Effector memory CD4-positive, alpha-beta T cell (primary cell): ENCODE results near the gene ATP6AP1.

ENCODE experiments used
- DNase-seq, 3 donors: peaks; one replicate each; pipeline ENCODE4 v3.0.0-alpha.2; 2020
- H3K27ac ChIP-seq: 2 replicates; pipeline ENCODE4 v1.7.0; 2013; ENCODE audit warnings: mild to moderate bottlenecking, low read length, moderate library complexity; ENCODE audit not compliant: insufficient read depth, poor library complexity, severe bottlenecking
- H3K27me3 ChIP-seq: replicated peaks from 2 replicates; pipeline ENCODE4 v1.7.0; 2013; ENCODE audit warnings: mild to moderate bottlenecking, low read length; ENCODE audit not compliant: insufficient read depth, control insufficient read depth, poor library complexity, severe bottlenecking
- H3K36me3 ChIP-seq: 2 replicates; pipeline ENCODE4 v1.7.0; 2013; ENCODE audit warnings: mild to moderate bottlenecking, low read length, moderate library complexity; ENCODE audit not compliant: control insufficient read depth, insufficient read depth
- H3K4me1 ChIP-seq: 2 replicates; pipeline ENCODE4 v1.7.0; 2013; ENCODE audit warnings: low read length, mild to moderate bottlenecking; ENCODE audit not compliant: control insufficient read depth, insufficient read depth, poor library complexity, severe bottlenecking
- H3K4me3 ChIP-seq: 2 replicates; pipeline ENCODE4 v1.7.0; 2013; ENCODE audit warnings: low read length, low read depth, mild to moderate bottlenecking; ENCODE audit not compliant: insufficient read depth, poor library complexity, severe bottlenecking
- H3K9me3 ChIP-seq: 2 replicates; pipeline ENCODE4 v1.7.0; 2013; ENCODE audit warnings: mild to moderate bottlenecking, low read length, moderate library complexity; ENCODE audit not compliant: control insufficient read depth

The ATP6AP1 gene

DNA sequence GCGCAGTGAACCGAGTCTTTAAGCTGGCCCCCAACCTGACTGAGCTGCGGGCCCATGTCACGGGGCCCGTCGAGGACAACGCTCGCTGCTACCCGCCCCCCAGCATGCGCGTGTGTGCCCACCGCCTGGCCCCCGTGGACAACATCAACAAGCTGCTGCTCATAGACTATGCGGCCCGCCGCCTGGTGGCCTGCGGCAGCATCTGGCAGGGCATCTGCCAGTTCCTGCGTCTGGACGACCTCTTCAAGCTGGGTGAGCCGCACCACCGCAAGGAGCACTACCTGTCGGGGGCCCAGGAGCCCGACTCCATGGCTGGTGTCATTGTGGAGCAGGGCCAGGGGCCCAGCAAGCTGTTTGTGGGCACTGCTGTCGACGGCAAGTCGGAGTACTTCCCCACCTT, 31.8 kb downstream of the ATP6AP1 start:
- no peak for DNase-seq
- peaks cover 3% of the 10 kb centered on the region for H3K36me3 ChIP-seq
- no peak overlapping the region for H3K4me3 ChIP-seq
- H3K4me1 ChIP-seq: peaks cover 4% of the 10 kb centered on the region
- H3K27ac ChIP-seq: no peak overlapping the region
- H3K9me3 ChIP-seq: no peaks in the 10 kb centered on the region
- H3K27me3 ChIP-seq: no peaks in the 10 kb centered on the region

DNA sequence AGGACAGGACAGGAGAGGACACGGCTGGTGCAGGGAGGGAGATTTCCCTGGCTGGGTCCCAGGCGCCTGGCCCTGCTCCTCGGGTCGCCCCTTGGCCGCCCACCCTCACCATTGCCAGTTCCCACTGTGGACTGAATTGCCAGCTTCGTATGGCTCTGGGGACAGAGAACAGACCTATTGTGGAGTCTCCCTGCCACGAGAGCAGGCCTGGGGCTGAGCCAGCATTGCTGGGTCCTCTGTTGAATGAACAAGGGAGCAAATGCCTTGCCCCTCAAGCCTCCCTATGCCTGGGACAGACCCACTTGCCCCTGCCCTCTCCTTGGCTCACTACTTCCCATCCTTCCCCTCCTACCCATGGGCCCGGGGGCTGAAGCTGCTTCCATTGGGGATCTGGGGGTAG, 33.9 kb downstream of the ATP6AP1 start:
- no peaks in the 10 kb centered on the region for H3K9me3 ChIP-seq
- H3K27me3 ChIP-seq: no peaks in the 10 kb centered on the region
- no peak for DNase-seq
- H3K36me3 ChIP-seq: peaks cover 11% of the 10 kb centered on the region
- H3K27ac ChIP-seq: no peak overlapping the region
- H3K4me3 ChIP-seq: no peak overlapping the region
- H3K4me1 ChIP-seq: peaks cover 4% of the 10 kb centered on the region

DNA sequence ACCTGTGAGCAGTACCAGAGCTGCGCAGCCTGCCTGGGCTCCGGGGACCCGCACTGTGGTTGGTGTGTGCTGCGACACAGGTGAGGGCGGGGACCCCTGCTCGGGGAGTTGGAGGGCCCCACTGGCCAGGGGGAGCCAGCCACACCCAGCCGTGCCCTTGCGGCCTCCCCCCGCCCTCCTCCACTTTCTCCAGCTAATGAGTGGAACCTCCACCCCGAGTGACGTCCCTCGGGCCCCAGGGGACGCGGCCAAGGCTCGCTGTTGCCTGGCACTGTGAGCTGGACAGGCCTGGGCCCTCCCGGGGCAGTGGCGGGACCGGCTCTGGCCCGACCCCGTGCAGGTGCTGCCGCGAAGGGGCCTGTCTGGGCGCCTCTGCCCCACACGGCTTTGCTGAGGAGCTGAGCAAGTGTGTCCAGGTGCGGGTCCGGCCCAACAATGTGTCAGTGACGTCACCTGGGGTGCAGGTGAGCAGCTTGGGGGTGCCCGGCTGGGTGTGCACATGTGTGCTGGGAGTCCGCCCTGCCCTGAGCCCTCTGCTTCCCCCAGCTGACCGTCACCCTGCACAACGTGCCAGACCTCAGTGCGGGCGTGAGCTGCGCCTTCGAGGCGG, 35.2 kb downstream of the ATP6AP1 start:
- Histone ChIP-seq H3K4me3 (no peak overlapping the region), H3K27me3 (no peaks in the 10 kb centered on the region), H3K36me3 (peaks cover 11% of the 10 kb centered on the region), H3K9me3 (no peaks in the 10 kb centered on the region), H3K4me1 (peaks cover 4% of the 10 kb centered on the region), H3K27ac (no peak overlapping the region)
- no peak for DNase-seq

DNA sequence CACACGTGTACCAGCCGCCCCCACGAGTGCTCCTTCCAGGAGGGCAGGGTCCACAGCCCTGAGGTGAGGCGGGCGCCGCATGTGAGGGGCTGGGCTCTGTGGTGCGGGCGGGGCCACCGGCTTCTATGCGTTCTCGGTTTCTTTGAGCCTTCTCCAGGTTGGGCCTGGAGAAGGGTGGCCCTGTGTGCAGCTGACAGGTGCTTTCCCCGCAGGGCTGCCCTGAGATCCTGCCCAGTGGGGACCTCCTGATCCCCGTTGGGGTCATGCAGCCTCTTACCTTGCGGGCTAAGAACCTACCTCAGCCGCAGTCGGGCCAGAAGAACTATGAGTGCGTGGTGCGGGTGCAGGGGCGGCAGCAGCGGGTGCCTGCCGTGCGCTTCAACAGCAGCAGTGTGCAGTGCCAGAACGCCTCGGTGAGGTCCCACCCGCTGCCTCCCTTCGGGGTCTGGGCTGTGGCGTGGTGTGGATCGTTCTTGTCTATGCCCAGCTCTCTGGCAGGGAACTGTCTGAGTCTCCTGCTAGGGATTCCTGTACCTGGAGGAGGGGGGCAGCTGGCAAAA, 36.4 kb downstream of the ATP6AP1 start:
- peaks cover 3% of the 10 kb centered on the region for H3K4me1 ChIP-seq
- no peak overlapping the region for H3K27ac ChIP-seq
- peaks cover 16% of the 10 kb centered on the region for H3K36me3 ChIP-seq
- no peak overlapping the region for H3K4me3 ChIP-seq
- no peaks in the 10 kb centered on the region for H3K27me3 ChIP-seq
- H3K9me3 ChIP-seq: no peaks in the 10 kb centered on the region
- no peak for DNase-seq

DNA sequence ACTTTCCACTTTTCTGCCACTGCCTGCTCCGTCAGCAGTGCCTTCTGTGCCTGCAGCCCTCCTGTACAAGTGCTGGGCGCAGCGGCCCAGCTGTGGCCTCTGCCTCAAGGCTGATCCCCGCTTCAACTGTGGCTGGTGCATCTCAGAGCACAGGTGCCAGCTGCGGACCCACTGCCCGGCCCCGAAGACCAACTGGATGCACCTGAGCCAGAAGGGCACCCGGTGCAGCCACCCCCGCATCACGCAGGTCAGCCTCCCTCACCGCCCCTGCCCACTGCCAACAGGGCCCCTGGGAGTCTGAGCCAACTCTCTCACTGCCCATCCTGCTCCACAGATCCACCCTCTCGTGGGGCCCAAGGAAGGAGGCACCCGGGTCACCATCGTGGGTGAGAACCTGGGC, 37.1 kb downstream of the ATP6AP1 start:
- Histone ChIP-seq H3K36me3 (peaks cover 23% of the 10 kb centered on the region), H3K4me1 (no peaks in the 10 kb centered on the region), H3K27me3 (no peaks in the 10 kb centered on the region), H3K4me3 (no peak overlapping the region), H3K27ac (no peak overlapping the region), H3K9me3 (no peaks in the 10 kb centered on the region)
- DNase-seq: no peak

DNA sequence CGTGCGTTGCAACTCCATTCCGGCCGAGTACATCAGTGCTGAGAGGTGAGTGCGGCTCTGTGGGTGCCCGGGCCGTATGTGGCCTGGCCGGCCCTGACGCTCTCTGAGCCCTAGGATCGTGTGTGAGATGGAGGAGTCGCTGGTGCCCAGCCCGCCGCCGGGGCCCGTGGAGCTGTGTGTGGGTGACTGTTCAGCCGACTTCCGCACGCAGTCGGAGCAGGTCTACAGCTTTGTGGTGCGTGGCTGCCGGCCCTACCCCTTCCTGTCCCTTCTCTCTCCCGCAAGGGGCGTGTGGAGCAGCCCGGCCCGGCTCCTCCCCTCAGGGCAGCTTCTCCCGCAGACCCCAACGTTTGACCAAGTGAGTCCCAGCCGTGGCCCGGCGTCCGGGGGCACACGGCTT, 37.6 kb downstream of the ATP6AP1 start:
- no peaks in the 10 kb centered on the region for H3K9me3 ChIP-seq
- no peaks in the 10 kb centered on the region for H3K27me3 ChIP-seq
- H3K27ac ChIP-seq: no peak overlapping the region
- no peaks in the 10 kb centered on the region for H3K4me1 ChIP-seq
- H3K36me3 ChIP-seq: peaks cover 25% of the 10 kb centered on the region
- DNase-seq: no peak
- H3K4me3 ChIP-seq: no peak overlapping the region

DNA sequence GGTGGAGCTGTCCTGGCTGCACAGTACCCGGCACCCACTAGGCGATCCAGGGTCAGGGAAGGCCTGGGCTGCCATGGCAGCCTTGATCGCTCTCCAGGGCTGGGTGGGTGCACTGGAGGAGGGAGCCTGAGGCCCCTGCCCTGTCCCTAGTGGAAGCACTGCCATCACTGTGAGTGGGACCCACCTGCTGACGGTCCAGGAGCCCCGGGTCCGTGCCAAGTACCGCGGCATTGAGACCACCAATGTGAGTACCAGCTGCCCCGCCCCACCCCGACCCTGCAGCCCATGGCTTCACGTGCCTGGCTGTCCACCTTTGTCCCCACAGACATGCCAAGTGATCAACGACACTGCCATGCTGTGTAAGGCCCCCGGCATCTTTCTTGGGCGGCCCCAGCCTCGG, 38.4 kb downstream of the ATP6AP1 start:
- peaks cover 25% of the 10 kb centered on the region for H3K36me3 ChIP-seq

DNA sequence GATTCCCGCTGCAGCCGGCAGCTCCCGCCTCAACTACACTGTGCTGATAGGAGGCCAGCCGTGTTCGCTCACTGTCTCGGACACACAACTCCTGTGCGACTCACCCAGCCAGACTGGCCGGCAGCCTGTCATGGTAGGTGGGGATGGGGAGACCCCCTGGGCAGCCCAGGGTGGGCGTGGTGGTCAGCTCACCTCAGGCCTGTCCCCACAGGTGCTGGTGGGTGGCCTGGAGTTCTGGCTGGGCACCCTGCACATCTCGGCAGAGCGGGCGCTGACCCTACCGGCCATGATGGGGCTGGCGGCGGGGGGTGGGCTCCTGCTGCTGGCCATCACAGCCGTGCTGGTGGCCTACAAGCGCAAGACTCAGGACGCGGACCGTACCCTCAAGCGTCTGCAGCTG, 39.1 kb downstream of the ATP6AP1 start:
- H3K36me3 ChIP-seq: peaks cover 25% of the 10 kb centered on the region

More for the DNA sequence above, 38.4 kb downstream of the ATP6AP1 start:
- H3K9me3 ChIP-seq: no peaks in the 10 kb centered on the region
- H3K4me3 ChIP-seq: no peak overlapping the region
- H3K4me1 ChIP-seq: no peaks in the 10 kb centered on the region
- DNase-seq: no peak
- no peak overlapping the region for H3K27ac ChIP-seq
- no peaks in the 10 kb centered on the region for H3K27me3 ChIP-seq

DNA sequence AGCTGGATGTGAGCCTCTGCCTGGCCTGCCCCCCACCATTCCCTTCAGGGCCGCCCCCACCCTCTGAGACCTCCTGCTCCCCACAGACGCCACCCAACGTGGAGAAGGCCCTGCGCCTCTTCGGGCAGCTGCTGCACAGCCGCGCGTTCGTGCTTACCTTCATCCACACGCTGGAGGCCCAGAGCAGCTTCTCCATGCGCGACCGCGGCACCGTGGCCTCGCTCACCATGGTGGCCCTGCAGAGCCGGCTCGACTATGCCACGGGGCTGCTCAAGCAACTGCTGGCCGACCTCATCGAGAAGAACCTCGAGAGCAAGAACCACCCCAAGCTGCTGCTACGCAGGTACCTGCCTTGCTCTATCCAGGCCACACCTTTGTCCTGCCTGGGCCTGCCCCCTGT, 39.7 kb downstream of the ATP6AP1 start:
- no peaks in the 10 kb centered on the region for H3K27me3 ChIP-seq
- H3K4me3 ChIP-seq: no peak overlapping the region
- H3K4me1 ChIP-seq: no peaks in the 10 kb centered on the region
- no peak for DNase-seq
- H3K36me3 ChIP-seq: peaks cover 25% of the 10 kb centered on the region
- no peaks in the 10 kb centered on the region for H3K9me3 ChIP-seq
- H3K27ac ChIP-seq: no peak overlapping the region

More for the DNA sequence above, 39.1 kb downstream of the ATP6AP1 start:
- no peak overlapping the region for H3K4me3 ChIP-seq
- no peaks in the 10 kb centered on the region for H3K4me1 ChIP-seq
- no peaks in the 10 kb centered on the region for H3K9me3 ChIP-seq
- H3K27me3 ChIP-seq: no peaks in the 10 kb centered on the region
- no peak overlapping the region for H3K27ac ChIP-seq
- DNase-seq: no peak

DNA sequence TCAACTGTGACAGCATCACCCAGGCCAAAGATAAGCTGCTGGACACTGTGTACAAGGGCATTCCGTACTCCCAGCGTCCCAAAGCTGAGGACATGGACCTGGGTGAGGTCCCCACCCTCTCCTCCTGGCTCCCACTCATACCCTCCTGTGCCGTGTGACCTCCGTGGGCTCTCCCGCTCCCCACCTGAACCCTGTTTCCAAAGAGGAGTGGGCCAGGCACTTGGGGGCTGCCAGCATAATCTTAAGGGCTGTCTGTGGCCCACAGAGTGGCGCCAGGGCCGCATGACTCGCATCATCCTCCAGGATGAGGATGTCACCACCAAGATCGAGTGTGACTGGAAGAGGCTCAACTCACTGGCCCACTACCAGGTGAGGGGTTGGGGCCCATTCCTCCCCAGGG, 40.6 kb downstream of the ATP6AP1 start:
- DNase-seq: no peak
- no peaks in the 10 kb centered on the region for H3K27me3 ChIP-seq
- no peaks in the 10 kb centered on the region for H3K4me1 ChIP-seq
- peaks cover 23% of the 10 kb centered on the region for H3K36me3 ChIP-seq
- H3K27ac ChIP-seq: no peak overlapping the region
- no peak overlapping the region for H3K4me3 ChIP-seq
- no peaks in the 10 kb centered on the region for H3K9me3 ChIP-seq
